DOHH2 (cell line): ENCODE measurements around the gene ZNF787.
A peak's percentile ranks its signal among the peaks of the same experiment; 100 is the strongest.

Experiments
- H3F3A ChIP-seq: fragments of 200-600 bp; sonication (generic), shearing (Covaris generic); 2 replicates; pipeline ENCODE4 v1.6.0; 2016; ENCODE audit warnings: antibody characterized with exemption, mild to moderate bottlenecking; ENCODE audit not compliant: control insufficient read depth, insufficient read depth
- H3K27ac ChIP-seq: fragments of 200-600 bp; sonication (generic); 2 replicates; pipeline ENCODE4 v1.5.1; 2014; ENCODE audit warnings: low read depth, mild to moderate bottlenecking, low read length, moderate library complexity
- H3K27me3 ChIP-seq: fragments of 200-600 bp; sonication (generic); 2 replicates; pipeline ENCODE4 v1.6.1; 2014; ENCODE audit warnings: mild to moderate bottlenecking, low read length, mixed read lengths; ENCODE audit not compliant: control insufficient read depth
- H3K36me3 ChIP-seq: fragments of 200-600 bp; sonication (generic); 2 replicates; pipeline ENCODE4 v1.6.1; 2014; ENCODE audit warnings: mild to moderate bottlenecking, low read length, moderate library complexity, mixed read lengths; ENCODE audit not compliant: control insufficient read depth
- H3K4me1 ChIP-seq: fragments of 200-600 bp; sonication (generic); 2 replicates; pipeline ENCODE4 v1.6.1; 2014; ENCODE audit warnings: mild to moderate bottlenecking, low read length, mixed read lengths; ENCODE audit not compliant: control insufficient read depth
- H3K4me2 ChIP-seq: fragments of 200-600 bp; sonication (generic); 2 replicates; pipeline ENCODE4 v1.6.0; 2014; ENCODE audit warnings: mild to moderate bottlenecking, low read length, moderate library complexity
- H3K4me3 ChIP-seq: fragments of 200-600 bp; sonication (generic); 2 replicates; pipeline ENCODE4 v1.5.1; 2014; ENCODE audit warnings: mild to moderate bottlenecking, low read length, mixed read lengths
- H3K79me2 ChIP-seq: fragments of 200-600 bp; sonication (generic); 2 replicates; pipeline ENCODE4 v1.6.1; 2014; ENCODE audit warnings: mild to moderate bottlenecking, low read length, mixed read lengths; ENCODE audit not compliant: control insufficient read depth
- H3K9me2 ChIP-seq: fragments of 200-600 bp; sonication (generic); replicated peaks from 2 replicates; pipeline ENCODE4 v1.6.1; 2014; ENCODE audit warnings: mild to moderate bottlenecking, low read length, mixed read lengths; ENCODE audit not compliant: control insufficient read depth
- H3K9me3 ChIP-seq: fragments of 200-600 bp; sonication (generic); 2 replicates; pipeline ENCODE4 v1.6.1; 2014; ENCODE audit warnings: antibody characterized with exemption, low read length, mixed read lengths; ENCODE audit not compliant: control insufficient read depth, insufficient read depth
- H4K20me1 ChIP-seq: fragments of 200-600 bp; sonication (generic); 2 replicates; pipeline ENCODE4 v1.6.0; 2014; ENCODE audit warnings: low read depth, mild to moderate bottlenecking, antibody characterized with exemption, low read length, moderate library complexity; ENCODE audit not compliant: control insufficient read depth, insufficient read depth
- EZH2phosphoT487 ChIP-seq: fragments of 200-600 bp; sonication (generic); IDR thresholded peaks from 2 replicates; pipeline ENCODE4 v1.6.1; 2017; ENCODE audit warnings: borderline replicate concordance, mild to moderate bottlenecking, antibody characterized with exemption, low read length, moderate library complexity, mixed read lengths
- TF ChIP-seq, protein P1 (sequence below): fragments of 200-600 bp; sonication (generic); IDR thresholded peaks from one replicate; pipeline ENCODE4 v1.5.1; 2014; ENCODE audit warnings: antibody characterized with exemption, mild to moderate bottlenecking, low read depth, low read length; ENCODE audit not compliant: poor library complexity, severe bottlenecking

ZNF787 gene

GRCh38 chr19:56076498-56076897 lies 44.6 kb downstream of the ZNF787 start:
- no peaks in the 10 kb centered on the region for H3K9me2 ChIP-seq
- no peak overlapping the region for H3K4me2 ChIP-seq
- no peak overlapping the region for H3K27ac ChIP-seq
- no peaks in the 10 kb centered on the region for H3F3A ChIP-seq
- H3K27me3 ChIP-seq = no peaks in the 10 kb centered on the region
- H4K20me1 ChIP-seq = no peaks in the 10 kb centered on the region
- H3K9me3 ChIP-seq = no peaks in the 10 kb centered on the region
- no peaks in the 10 kb centered on the region for H3K79me2 ChIP-seq
- TF ChIP-seq, protein P1, sequence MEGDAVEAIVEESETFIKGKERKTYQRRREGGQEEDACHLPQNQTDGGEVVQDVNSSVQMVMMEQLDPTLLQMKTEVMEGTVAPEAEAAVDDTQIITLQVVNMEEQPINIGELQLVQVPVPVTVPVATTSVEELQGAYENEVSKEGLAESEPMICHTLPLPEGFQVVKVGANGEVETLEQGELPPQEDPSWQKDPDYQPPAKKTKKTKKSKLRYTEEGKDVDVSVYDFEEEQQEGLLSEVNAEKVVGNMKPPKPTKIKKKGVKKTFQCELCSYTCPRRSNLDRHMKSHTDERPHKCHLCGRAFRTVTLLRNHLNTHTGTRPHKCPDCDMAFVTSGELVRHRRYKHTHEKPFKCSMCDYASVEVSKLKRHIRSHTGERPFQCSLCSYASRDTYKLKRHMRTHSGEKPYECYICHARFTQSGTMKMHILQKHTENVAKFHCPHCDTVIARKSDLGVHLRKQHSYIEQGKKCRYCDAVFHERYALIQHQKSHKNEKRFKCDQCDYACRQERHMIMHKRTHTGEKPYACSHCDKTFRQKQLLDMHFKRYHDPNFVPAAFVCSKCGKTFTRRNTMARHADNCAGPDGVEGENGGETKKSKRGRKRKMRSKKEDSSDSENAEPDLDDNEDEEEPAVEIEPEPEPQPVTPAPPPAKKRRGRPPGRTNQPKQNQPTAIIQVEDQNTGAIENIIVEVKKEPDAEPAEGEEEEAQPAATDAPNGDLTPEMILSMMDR = peak; percentile 94
- no peak for TF ChIP-seq EZH2phosphoT487
- no peaks in the 10 kb centered on the region for H3K36me3 ChIP-seq
- H3K4me3 ChIP-seq = no peak overlapping the region
- H3K4me1 ChIP-seq = peaks cover 11% of the 10 kb centered on the region

DNA sequence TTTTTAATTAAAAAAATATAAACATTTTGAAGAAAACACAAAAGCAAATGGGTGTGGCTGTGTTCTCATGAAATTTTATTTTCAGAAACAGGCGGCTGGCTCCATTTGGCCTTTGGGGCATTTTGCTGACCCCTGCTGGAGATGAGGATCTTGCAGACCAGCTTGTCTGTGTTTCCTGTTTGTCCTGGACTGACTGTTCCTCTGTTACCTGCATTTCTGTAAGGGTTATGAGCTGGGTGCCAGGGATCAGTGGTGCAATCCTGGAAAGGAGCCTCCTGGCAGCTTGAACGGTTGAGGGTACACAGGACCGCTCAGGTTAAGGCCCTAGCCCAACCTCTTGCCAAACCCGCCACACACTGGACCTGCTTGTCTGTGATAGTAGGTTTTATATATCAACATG lies 49.9 kb downstream of the ZNF787 start:
- no peak overlapping the region for H3K27ac ChIP-seq
- peaks cover 4% of the 10 kb centered on the region for H3K27me3 ChIP-seq
- no peak overlapping the region for H3K4me2 ChIP-seq
- no peaks in the 10 kb centered on the region for H3F3A ChIP-seq
- no peaks in the 10 kb centered on the region for H3K9me3 ChIP-seq
- no peaks in the 10 kb centered on the region for H4K20me1 ChIP-seq
- no peaks in the 10 kb centered on the region for H3K36me3 ChIP-seq
- no peak overlapping the region for H3K4me3 ChIP-seq
- TF ChIP-seq EZH2phosphoT487 = no peak
- TF ChIP-seq, protein P1 = peak; percentile 55
- H3K79me2 ChIP-seq = no peaks in the 10 kb centered on the region
- peaks cover 8% of the 10 kb centered on the region for H3K4me1 ChIP-seq
- no peaks in the 10 kb centered on the region for H3K9me2 ChIP-seq

GRCh38 chr19:56069642-56070041 lies 51.5 kb downstream of the ZNF787 start:
- Histone ChIP-seq H3K4me2 (no peak overlapping the region), H3K79me2 (no peaks in the 10 kb centered on the region), H4K20me1 (no peaks in the 10 kb centered on the region), H3K9me2 (no peaks in the 10 kb centered on the region), H3K4me1 (peaks cover 10% of the 10 kb centered on the region), H3K9me3 (no peaks in the 10 kb centered on the region), H3K27me3 (peaks cover 10% of the 10 kb centered on the region), H3K36me3 (no peaks in the 10 kb centered on the region), H3K27ac (no peak overlapping the region), H3F3A (no peaks in the 10 kb centered on the region), H3K4me3 (no peak overlapping the region)
- no peak for TF ChIP-seq EZH2phosphoT487
- TF ChIP-seq, protein P1 = no peak
